GM12874 (cell line): ENCODE results near the gene MBD3L4.

ENCODE experiments used
- CTCF ChIP-seq: IDR thresholded peaks from 2 replicates; pipeline ENCODE4 v1.5.1; 2011; ENCODE audit warnings: low read depth, mild to moderate bottlenecking, control low read depth, low read length, moderate library complexity; ENCODE audit not compliant: insufficient read depth

The MBD3L4 gene

GRCh38 chr19:7007859-7008258 lies 32.1 kb downstream of the MBD3L4 start:
- TF ChIP-seq CTCF: no peak

- no peak for TF ChIP-seq CTCF
These were observed 33.8 kb downstream of the MBD3L4 start for GRCh38 chr19:7006135-7006704.

GRCh38 chr19:7004313-7004931 lies 35.6 kb downstream of the MBD3L4 start:
- TF ChIP-seq CTCF: no peak

- no peak for TF ChIP-seq CTCF
These were observed 39.2 kb downstream of the MBD3L4 start for GRCh38 chr19:7000816-7001215.

- TF ChIP-seq CTCF: no peak
These were observed 39.6 kb downstream of the MBD3L4 start for GRCh38 chr19:7000333-7000732.

- no peak for TF ChIP-seq CTCF
These were observed 40.0 kb downstream of the MBD3L4 start for GRCh38 chr19:6999933-7000332.

- no peak for TF ChIP-seq CTCF
These were observed 42.1 kb downstream of the MBD3L4 start for GRCh38 chr19:6997679-6998445.
